Hepatocyte (in vitro differentiated cells): ENCODE data around the gene ELOA2. TPM values are rescaled to one million over a fixed set of nuclear protein-coding genes. Genes with fewer than 3 reads are reported as not detected.
A peak's percentile ranks its signal among the peaks of the same experiment; 100 is the strongest.

Experiments used
- DNase-seq: peaks from one replicate; pipeline ENCODE4 v3.0.0-alpha.2; 2016; ENCODE audit warnings: low spot score
- H2AFZ ChIP-seq: fragments of 200-600 bp; sonication (generic); 2 replicates; pipeline ENCODE4 v1.6.0; 2016; ENCODE audit warnings: antibody characterized with exemption, mild to moderate bottlenecking
- H3K27ac ChIP-seq: fragments of 200-600 bp; sonication (generic); 2 replicates; pipeline ENCODE4 v1.5.1; 2016; ENCODE audit warnings: mild to moderate bottlenecking
- H3K27me3 ChIP-seq: fragments of 200-600 bp; sonication (generic); 2 replicates; pipeline ENCODE4 v1.6.1; 2016
- H3K36me3 ChIP-seq: fragments of 200-600 bp; sonication (generic); replicated peaks from 2 replicates; pipeline ENCODE4 v1.5.1; 2016; ENCODE audit warnings: low read depth; ENCODE audit not compliant: insufficient read depth
- H3K4me1 ChIP-seq: fragments of 200-600 bp; sonication (generic); 2 replicates; pipeline ENCODE4 v1.5.1; 2016; ENCODE audit warnings: mild to moderate bottlenecking, moderate library complexity; ENCODE audit not compliant: insufficient read depth
- H3K4me2 ChIP-seq: fragments of 200-600 bp; sonication (generic); 2 replicates; pipeline ENCODE4 v1.6.0; 2016
- H3K4me3 ChIP-seq: fragments of 200-600 bp; sonication (generic); 2 replicates; pipeline ENCODE4 v1.5.1; 2016; ENCODE audit warnings: mild to moderate bottlenecking
- H3K79me2 ChIP-seq: fragments of 200-600 bp; sonication (generic); 2 replicates; pipeline ENCODE4 v1.6.0; 2017; ENCODE audit warnings: mild to moderate bottlenecking
- H3K9me2 ChIP-seq: fragments of 200-600 bp; sonication (generic); replicated peaks from 2 replicates; pipeline ENCODE4 v1.6.0; 2017; ENCODE audit warnings: mild to moderate bottlenecking; ENCODE audit not compliant: insufficient read depth
- H3K9me3 ChIP-seq: fragments of 200-600 bp; sonication (generic); 2 replicates; pipeline ENCODE4 v1.5.1; 2016; ENCODE audit warnings: low read depth, mild to moderate bottlenecking
- H4K20me1 ChIP-seq: fragments of 200-600 bp; sonication (generic); 2 replicates; pipeline ENCODE4 v1.6.0; 2016; ENCODE audit warnings: mild to moderate bottlenecking; ENCODE audit not compliant: insufficient read depth, poor library complexity, severe bottlenecking
- CTCF ChIP-seq: fragments of 200-600 bp; sonication (generic); IDR thresholded peaks from 2 replicates; pipeline ENCODE4 v1.5.1; 2016; ENCODE audit warnings: antibody characterized with exemption, mild to moderate bottlenecking; ENCODE audit not compliant: poor library complexity
- EZH2 ChIP-seq: fragments of 200-600 bp; sonication (generic); IDR thresholded peaks from 2 replicates; pipeline ENCODE4 v1.6.1; 2016; ENCODE audit warnings: antibody characterized with exemption, mild to moderate bottlenecking, borderline replicate concordance
- EZH2phosphoT487 ChIP-seq: fragments of 200-600 bp; sonication (generic); IDR thresholded peaks from one replicate; pipeline ENCODE4 v1.6.1; 2018; ENCODE audit warnings: antibody characterized with exemption, mild to moderate bottlenecking, low read depth, moderate library complexity; ENCODE audit not compliant: unreplicated experiment, severe bottlenecking
- WGBS: methylation state at CpG from one replicate; pipeline ENCODE4 v1.1.6; 2016; ENCODE audit warnings: low lambda C conversion rate; ENCODE audit errors: missing lambda C conversion rate; 5-methylcytosine and 5-hydroxymethylcytosine counted together
- polyA plus RNA-seq: library from polyadenylated mRNA; unstranded; fragments of >200 nt; fragmentation: Nextera tagmentation; extraction: Ambion mirVana; gene quantifications from 2 replicates; pipeline ENCODE4 v1.2.1, GENCODE V29; 2016
- total RNA-seq: library from RNA; depleted of rRNA; stranded (reverse); fragments of >200 nt; gene quantifications from 2 replicates; pipeline ENCODE4 v1.2.3, GENCODE V29; 2014

Gene ELOA2
- total and polyA plus RNA-seq, 2 experiments from 2014 or later = 0.31 TPM; not detected in 1

GRCh38 chr18:47063096-47063495 is 27.7 kb upstream of the ELOA2 start:
- H3K27ac ChIP-seq = no peak overlapping the region
- no peak overlapping the region for H3K4me3 ChIP-seq
- DNase-seq = no peak
- no peaks in the 10 kb centered on the region for H3K9me2 ChIP-seq
- 91% methylated on average over 8 of the region's 8 CpGs for WGBS
- no peak overlapping the region for H3K4me2 ChIP-seq
- H3K9me3 ChIP-seq = no peaks in the 10 kb centered on the region
- TF ChIP-seq EZH2 = no peak
- no peak for TF ChIP-seq EZH2phosphoT487
- no peak for TF ChIP-seq CTCF
- H3K4me1 ChIP-seq = no peaks in the 10 kb centered on the region
- no peak overlapping the region for H2AFZ ChIP-seq
- no peaks in the 10 kb centered on the region for H3K36me3 ChIP-seq
- no peaks in the 10 kb centered on the region for H3K79me2 ChIP-seq
- H3K27me3 ChIP-seq = no peaks in the 10 kb centered on the region
- no peaks in the 10 kb centered on the region for H4K20me1 ChIP-seq

- no peak for DNase-seq
- H2AFZ ChIP-seq = no peak overlapping the region
- H3K4me3 ChIP-seq = no peak overlapping the region
- H3K79me2 ChIP-seq = no peaks in the 10 kb centered on the region
- no peaks in the 10 kb centered on the region for H4K20me1 ChIP-seq
- no peak for TF ChIP-seq CTCF
- no peak for TF ChIP-seq EZH2
- no peak for TF ChIP-seq EZH2phosphoT487
- H3K27me3 ChIP-seq = no peaks in the 10 kb centered on the region
- no peaks in the 10 kb centered on the region for H3K9me3 ChIP-seq
- H3K4me1 ChIP-seq = no peaks in the 10 kb centered on the region
- H3K36me3 ChIP-seq = no peaks in the 10 kb centered on the region
- no peak overlapping the region for H3K4me2 ChIP-seq
- H3K27ac ChIP-seq = no peak overlapping the region
- no peaks in the 10 kb centered on the region for H3K9me2 ChIP-seq
- 83% methylated on average over 2 of the region's 2 CpGs for WGBS
Observed at GRCh38 chr18:47062471-47062870, 27.1 kb upstream of the ELOA2 start.

GRCh38 chr18:47054369-47054768 is 18.9 kb upstream of the ELOA2 start:
- Histone ChIP-seq H3K27ac (no peak overlapping the region), H4K20me1 (no peaks in the 10 kb centered on the region), H2AFZ (no peak overlapping the region), H3K9me3 (no peaks in the 10 kb centered on the region), H3K4me1 (no peaks in the 10 kb centered on the region), H3K27me3 (no peaks in the 10 kb centered on the region), H3K4me2 (no peak overlapping the region), H3K36me3 (no peaks in the 10 kb centered on the region), H3K4me3 (no peak overlapping the region), H3K9me2 (no peaks in the 10 kb centered on the region), H3K79me2 (no peaks in the 10 kb centered on the region)
- no peak for DNase-seq
- TF ChIP-seq EZH2 = no peak
- no peak for TF ChIP-seq EZH2phosphoT487
- TF ChIP-seq CTCF = no peak
- 80% methylated on average over 5 of the region's 5 CpGs for WGBS

GRCh38 chr18:47050468-47050867 is 15.0 kb upstream of the ELOA2 start:
- H3K36me3 ChIP-seq = peaks cover 3% of the 10 kb centered on the region
- no peaks in the 10 kb centered on the region for H3K9me2 ChIP-seq
- TF ChIP-seq CTCF (peak; percentile 70), EZH2phosphoT487 (no peak), EZH2 (no peak)
- DNase-seq = peak; percentile 41
- no peaks in the 10 kb centered on the region for H3K4me1 ChIP-seq
- H2AFZ ChIP-seq = no peak overlapping the region
- H3K9me3 ChIP-seq = no peaks in the 10 kb centered on the region
- 39% methylated on average over 7 of the region's 7 CpGs for WGBS
- no peak overlapping the region for H3K4me3 ChIP-seq
- no peaks in the 10 kb centered on the region for H4K20me1 ChIP-seq
- no peak overlapping the region for H3K4me2 ChIP-seq
- H3K27ac ChIP-seq = no peak overlapping the region
- H3K79me2 ChIP-seq = no peaks in the 10 kb centered on the region
- H3K27me3 ChIP-seq = no peaks in the 10 kb centered on the region
